ENCODE measurements around the gene ARHGEF1. TPM values are rescaled to one million over a fixed set of nuclear protein-coding genes. Genes with fewer than 3 reads are reported as not detected.

The ARHGEF1 gene
- total RNA-seq, 1 experiment from 2014 or later = 18.9 TPM

DNA sequence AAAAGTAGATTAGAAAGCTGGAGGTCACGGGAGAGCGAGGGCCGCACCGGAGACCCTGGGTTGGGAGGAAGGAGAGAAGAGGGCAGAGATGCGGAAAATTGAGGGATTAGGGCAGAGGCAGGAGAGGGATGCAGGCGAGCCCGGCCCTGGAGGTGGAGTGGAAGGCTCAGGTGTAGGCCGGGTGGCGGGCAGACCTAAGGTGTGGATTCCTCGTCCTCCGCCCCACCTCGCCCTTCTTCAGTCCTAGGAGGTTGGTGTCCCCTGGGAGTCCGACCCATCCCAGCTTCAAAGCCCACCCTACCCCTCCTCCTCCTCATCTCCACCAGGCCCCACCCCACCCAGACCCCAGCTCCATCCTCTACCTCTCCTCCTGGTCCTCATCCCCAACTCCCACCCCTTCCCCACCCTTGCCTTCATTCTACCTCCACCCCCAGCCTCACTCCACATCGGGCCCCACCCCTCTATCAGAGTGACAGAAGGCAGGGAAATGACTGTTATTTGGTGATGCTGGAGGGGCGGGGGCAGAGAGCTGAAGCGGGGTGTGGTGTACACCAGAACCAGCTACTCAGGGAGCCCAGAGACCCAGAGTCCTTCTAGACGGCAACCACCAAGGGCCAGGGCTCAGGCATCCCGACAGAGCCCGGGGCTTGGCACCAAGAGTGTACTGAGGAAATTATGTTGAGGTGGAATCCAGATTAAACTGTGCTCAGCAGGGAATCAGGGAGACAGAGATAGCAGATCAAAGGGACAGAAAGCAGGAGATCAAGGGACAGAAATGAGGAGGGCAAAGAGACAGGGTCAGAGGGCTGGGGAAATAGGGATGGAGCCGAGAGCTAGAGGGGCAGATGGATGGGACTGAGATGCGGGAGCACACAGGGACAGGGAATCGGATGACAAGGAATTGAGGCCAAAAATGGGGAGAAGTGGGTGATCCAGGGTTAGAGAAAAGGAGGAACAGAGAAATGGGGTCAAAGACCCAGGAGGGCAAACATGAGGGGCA is 38.9 kb downstream of the ARHGEF1 start:
- DNase-seq (ENCODE audit: low read depth, low spot score) = no peak
- in situ Hi-C loops (cut with HindIII; ENCODE audit: low pct_unique_long_range_greater_than_20kb, low sequenced_read_pairs) = no loop called here

DNA sequence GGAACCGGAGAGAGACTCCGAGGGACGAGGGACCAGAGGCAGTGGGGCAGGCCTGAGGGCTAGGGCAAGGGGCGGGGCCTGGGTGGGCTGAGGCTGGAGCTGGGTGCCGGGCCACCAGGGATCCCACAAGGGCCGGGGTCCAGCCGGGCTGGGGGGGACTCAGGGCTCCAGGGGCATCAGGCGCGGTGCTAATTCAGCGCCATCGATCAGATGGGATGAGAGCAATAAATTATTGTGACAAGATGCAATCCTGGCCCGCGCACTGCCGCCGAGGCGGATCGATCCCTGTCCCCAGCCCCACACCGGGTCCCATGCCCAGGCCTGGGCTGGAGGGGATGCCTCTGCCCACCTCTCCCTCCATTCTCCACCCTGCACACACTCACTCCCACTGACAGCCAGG is 39.6 kb downstream of the ARHGEF1 start:
- no peak for DNase-seq (ENCODE audit: low read depth, low spot score)
- in situ Hi-C loops (cut with HindIII; ENCODE audit: low pct_unique_long_range_greater_than_20kb, low sequenced_read_pairs) = no loop called here

DNA sequence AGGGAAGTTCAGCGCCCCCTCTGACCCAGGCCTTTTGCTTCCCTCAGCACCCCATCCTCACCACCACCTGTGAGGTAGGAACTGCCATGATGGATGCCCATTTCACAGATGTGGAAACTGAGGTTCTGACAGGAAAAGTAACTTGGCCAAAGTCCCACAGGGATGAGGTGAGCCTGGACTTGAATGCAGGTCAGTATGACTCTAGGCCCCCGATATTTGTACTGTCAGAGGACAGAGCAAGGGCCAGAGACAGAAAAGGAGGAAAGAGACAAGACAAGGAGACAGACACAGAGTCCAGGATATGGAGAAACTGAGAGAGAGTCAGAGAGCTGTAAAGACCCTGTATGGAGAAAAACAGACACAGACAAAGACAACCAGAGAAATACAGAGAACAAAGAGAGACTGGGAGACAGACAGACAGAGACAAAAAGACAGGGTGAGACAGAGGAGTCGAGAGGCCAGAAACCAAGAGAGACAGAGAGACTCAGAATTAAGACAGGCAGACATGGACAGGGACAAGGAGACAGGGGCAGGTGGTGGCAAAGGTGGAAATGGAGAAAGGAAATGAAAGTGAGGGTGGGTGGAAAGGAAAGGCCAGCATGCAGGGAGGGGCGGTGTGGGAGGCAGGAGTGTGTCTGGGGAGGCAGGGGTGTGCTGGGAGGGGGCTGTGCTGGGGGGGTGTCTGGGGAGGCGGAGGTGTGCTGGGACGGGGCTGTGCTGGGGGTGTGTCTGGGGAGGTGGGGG is 40.2 kb downstream of the ARHGEF1 start:
- no peak for DNase-seq (ENCODE audit: low read depth, low spot score)
- in situ Hi-C loops (cut with HindIII; ENCODE audit: low pct_unique_long_range_greater_than_20kb, low sequenced_read_pairs) = no loop called here

DNA sequence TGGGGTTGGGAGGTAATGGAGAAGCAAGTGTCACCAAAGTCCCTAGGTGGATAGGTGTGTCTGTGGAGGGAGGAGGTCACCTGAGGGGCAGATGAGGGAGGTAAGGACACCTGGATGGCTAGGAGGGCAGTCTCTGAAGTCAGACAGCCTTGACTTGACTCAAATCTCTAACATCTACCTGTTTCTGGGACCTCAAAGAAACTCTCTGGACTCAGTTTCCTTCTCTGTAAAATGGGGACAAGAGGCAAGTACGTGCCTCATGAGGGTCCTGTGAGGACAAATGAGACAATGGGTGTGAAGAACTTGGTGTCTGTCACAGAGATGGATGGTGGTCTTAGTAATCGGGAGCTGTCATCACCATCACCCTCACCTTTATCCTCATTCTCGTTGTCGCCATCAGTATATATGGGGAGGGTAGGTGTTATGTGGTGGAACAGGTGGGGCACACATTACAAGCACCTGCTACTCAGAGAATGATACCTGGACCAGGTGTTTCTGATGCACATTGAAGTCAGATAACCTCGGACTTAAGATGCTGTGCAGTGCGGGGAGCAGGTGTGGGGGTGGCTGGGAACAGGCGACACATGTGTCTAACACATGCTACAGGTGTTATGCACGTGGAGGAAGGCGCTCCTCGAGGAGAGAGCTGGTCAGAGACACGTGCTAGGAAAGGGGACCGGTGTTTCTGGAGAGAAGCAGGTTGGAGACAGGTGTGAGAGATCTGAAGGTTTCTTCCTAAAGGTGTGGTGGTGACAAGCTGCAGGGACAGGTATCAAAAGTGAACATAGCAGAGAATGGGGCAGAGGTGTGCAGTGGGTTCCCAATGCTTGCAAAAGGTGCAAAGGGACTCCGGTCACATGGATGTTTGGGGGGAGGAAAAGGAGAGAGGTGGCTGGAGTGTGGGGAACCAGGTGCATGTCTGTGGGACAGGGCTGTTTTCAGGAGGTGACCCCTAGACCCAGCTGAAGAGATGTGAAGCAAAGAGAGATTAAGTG is 41.5 kb downstream of the ARHGEF1 start:
- in situ Hi-C loops (cut with HindIII; ENCODE audit: low pct_unique_long_range_greater_than_20kb, low sequenced_read_pairs) = no loop called here
- no peak for DNase-seq (ENCODE audit: low read depth, low spot score)

DNA sequence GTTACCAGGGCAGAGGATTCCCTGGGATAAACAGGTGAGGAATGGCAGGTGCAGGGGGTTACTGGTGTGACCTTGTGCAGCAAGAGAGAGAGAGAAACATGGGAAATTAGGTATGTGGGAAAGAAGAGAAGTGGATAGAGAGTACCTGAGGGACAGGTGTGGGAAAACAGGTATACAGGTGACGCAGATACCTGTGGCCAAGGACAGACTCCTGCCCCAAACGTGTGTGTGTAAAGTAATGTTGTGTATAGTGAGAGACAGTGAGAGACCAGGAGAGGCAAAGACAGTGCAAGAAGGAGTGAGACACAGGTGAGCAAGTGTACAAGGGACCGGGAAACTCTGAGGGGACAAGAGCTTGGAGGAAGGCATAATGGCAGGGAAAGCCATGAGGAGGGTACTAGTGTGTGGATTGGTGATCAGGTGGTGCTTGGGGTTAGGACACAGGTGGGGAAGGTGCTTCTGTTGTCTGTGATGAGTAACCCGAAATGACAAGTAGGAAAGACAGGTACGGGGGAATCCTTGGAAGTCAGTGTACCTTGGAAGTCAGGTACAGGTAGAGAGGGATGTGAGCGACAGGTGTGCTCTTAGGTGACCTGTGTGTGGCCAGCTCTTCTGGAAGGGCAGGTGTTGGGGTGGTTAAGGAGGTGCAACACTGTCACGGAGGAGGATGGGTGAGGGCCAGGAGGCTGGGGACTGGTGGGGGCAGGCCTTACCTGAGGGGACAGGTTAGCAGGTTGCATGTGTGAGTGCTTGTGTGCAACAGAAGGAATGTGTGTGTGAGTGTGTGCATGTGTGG is 42.4 kb downstream of the ARHGEF1 start:
- DNase-seq (ENCODE audit: low read depth, low spot score) = no peak
- in situ Hi-C loops (cut with HindIII; ENCODE audit: low pct_unique_long_range_greater_than_20kb, low sequenced_read_pairs) = no loop called here

DNA sequence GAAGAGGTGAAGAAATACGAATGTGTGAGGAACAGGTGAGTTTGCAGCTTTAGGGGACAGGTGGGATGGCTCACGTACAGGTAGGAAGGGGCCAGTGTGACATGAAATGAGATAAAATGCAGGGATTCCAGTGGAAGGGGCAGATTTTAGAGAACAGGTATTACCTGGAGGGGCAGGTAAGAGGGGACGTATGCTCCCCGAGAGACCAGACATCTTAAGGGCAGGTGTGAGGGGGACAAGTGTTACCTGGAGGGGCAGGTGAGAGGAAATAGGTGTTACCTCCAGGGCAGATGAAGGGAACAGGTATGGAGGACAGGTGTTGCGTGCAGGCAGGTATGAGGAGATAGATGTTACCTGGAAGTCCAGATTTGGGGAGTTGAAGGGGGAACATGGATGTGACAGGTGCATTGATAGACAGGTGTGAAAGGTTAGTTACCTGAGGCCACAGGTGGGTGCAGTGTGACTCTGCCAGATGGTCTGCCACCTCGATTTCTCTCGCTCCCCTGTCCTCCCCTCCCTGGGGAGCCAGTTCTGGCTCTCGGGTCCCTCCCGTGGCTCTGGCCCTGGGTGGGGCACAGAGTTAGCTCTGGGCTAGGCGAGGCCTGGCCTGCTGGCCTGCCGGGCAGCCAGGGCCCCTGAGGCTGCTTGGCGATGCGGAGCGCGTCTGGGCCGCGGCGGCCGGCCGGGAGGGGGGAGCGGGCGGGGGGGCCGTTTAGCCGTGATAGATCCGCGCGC is 43.2 kb downstream of the ARHGEF1 start:
- no peak for DNase-seq (ENCODE audit: low read depth, low spot score)
- in situ Hi-C loops (cut with HindIII; ENCODE audit: low pct_unique_long_range_greater_than_20kb, low sequenced_read_pairs) = no loop called here

DNA sequence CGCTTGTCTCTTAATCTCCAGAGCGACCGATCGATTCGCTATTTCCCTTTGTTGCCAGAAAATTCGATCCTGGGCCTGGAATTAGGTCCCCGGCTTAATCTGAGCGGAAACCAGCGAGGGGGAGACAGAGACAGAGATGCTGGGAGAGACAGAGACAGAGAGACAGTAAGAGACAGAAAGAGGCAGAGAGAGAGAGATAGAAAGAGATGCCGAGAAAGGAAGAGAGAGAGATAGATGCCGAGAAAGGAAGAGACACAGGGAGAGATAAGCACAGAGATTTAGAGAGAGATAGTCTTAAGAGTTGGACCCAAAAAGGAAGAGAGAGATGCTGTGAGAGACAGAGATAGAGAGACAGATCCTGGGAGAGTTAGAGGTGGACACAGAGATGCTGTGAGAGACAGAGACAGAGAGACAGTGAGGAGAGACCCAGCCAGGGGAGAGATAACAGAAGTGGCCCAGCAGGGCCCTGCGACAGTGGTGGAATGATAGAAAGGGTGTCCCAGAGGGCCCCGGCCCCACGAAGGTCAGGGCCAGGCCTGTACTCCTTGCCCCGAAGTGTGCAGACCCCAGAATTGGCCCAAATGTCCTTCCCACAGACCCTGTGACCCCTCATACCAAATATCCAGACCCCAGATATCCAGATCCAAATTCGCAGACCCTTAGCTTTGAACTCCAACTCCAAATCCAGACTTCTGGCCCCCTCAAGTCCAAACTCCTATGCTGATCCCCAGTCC is 43.9 kb downstream of the ARHGEF1 start:
- DNase-seq (ENCODE audit: low read depth, low spot score) = no peak
- in situ Hi-C loops (cut with HindIII; ENCODE audit: low pct_unique_long_range_greater_than_20kb, low sequenced_read_pairs) = no loop called here

DNA sequence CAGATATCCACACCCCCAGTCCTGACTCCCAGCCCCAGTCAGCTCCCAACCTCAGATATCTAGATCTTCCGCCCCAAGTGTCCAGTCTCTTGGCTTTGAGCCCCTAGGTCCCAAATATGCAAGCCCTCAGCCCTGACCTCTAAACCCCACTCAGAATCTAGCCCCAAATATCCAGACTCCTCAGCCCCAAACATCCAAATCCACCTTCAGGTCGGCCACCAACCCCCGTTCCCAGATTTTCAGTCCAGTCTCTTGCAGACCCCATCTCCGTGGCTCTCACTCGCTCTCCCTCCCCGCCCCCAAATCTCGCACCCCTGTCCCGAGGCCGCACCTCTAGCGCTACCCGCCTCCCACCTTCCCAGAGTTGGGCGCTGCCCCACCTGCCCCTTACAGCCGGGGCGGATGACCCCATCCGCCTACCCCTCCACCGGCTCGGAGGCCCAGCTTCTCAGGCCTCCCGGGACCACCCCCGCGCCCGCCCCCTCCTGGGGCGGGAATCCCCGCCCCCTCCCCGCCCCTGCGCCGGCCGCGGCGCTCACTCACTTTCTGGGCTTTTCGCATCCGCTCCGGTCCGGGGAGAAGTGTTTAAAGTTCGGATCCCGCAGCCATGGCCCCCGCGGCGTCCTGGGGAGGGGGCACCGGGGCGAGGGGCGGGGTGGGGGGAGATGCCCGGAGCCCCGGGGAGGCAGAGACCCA is 44.7 kb downstream of the ARHGEF1 start:
- in situ Hi-C loops (cut with HindIII; ENCODE audit: low pct_unique_long_range_greater_than_20kb, low sequenced_read_pairs) = no loop called here
- no peak for DNase-seq (ENCODE audit: low read depth, low spot score)

DNA sequence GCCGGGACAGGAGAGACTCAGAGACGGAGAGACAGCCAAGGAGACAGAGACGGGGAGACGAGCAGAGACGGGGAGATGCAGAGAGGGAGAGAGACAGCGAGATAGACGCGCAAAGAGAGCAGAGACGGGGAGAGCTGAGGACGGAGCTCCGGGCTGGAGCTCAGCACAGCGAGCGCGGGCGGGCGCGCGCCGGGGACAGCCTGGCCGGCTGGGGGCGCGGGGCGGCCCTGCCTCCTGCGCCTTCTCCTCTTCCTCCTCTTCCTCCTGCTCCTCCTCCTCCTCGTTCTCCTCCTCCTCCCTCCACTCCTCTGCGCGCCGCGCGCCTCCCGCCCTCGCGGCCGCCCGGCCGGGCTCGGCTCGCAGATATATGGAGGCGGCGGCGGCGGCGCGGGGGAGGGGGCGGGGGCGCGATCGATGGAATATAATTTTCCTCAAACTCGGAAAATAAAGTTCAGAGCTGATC is 45.3 kb downstream of the ARHGEF1 start, which contains the start of gene ERFL:
TSS of gene ERFL (minus strand) at position 229 of the 463 bp plus-strand sequence. CDS start 15,530 bp downstream, outside the sequence.
- in situ Hi-C loops (cut with HindIII; ENCODE audit: low pct_unique_long_range_greater_than_20kb, low sequenced_read_pairs) = no loop called here
- DNase-seq (ENCODE audit: low read depth, low spot score) = no peak

DNA sequence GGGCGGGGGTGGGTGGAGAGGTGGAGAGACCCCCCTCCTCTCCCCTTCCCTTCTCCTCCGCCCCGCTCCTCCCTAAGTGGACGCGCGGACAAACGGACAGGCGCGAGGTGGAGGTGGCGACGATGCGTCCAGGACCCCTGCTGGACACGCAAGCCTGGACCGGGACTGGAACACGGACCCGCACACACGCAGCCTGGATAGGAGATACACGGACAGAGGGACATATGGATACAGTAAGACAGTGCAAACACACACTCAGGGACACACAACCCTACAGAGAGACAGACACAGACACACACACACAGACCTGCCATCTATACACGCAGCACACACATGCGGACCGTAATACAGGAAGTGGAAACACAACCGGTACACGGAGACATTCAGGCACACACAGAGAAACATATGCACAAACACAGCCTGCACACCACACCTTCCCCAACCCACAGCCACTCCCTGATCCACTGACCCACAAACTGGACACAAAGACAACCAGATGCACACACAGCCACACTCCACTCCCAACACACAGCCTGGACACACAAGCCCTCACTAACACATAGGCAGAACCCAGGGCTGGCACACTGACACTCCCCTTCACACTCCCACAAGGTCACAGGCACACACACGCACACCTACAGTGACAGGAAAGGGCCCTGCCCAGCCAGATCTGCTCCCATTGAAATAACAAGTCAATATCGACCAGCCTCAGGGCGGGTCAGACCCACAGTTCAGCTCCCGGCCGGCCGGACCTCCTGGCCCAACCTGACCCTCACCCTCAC is 46.0 kb downstream of the ARHGEF1 start:
- DNase-seq (ENCODE audit: low read depth, low spot score) = no peak
- in situ Hi-C loops (cut with HindIII; ENCODE audit: low pct_unique_long_range_greater_than_20kb, low sequenced_read_pairs) = no loop called here

DNA sequence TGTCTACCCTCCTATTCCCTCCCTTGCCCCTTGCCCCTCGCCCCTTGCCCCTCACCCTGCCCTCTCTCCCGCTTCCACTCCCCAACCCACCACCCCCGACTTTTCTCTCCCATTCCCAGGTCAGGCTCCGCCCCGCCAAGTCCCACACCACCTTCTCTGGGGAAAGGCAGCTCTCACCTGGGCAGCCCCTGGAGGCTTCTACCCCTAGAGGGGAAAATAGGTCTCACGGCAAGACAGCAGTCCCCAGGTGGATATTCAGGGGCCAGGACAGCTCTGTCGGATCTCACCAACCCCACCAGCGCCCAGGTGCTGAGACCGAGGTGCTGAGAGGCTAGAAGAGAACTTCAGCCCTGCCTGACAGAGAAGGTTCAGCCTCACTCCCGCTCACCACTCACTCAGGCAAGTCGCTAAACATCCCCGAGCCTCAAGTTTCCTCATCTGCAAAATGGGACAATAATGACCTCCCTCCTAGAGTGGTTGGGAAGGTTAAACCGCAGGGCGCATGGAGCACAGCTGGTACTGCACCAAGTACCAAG is 46.6 kb downstream of the ARHGEF1 start:
- DNase-seq (ENCODE audit: low read depth, low spot score) = no peak
- in situ Hi-C loops (cut with HindIII; ENCODE audit: low pct_unique_long_range_greater_than_20kb, low sequenced_read_pairs) = no loop called here

DNA sequence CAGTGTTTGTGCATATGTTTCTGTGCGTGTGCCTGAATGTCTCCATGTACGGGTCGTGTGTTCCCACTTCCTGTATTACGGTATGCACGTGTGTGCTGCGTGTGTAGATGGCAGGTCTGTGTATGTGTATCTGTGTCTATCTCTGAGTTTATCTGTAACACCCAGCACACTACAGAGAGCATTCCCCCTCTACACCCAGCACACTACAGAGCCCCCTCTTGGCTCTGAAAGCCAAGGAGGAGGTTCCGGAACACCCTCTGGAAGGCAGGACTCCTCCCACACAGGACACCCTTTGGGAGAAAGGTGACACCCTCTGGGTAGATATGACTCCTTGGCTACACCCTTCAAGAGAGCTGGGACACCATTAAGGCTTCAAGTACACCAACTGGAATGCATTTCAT is 47.3 kb downstream of the ARHGEF1 start:
- in situ Hi-C loops (cut with HindIII; ENCODE audit: low pct_unique_long_range_greater_than_20kb, low sequenced_read_pairs) = no loop called here

DNA sequence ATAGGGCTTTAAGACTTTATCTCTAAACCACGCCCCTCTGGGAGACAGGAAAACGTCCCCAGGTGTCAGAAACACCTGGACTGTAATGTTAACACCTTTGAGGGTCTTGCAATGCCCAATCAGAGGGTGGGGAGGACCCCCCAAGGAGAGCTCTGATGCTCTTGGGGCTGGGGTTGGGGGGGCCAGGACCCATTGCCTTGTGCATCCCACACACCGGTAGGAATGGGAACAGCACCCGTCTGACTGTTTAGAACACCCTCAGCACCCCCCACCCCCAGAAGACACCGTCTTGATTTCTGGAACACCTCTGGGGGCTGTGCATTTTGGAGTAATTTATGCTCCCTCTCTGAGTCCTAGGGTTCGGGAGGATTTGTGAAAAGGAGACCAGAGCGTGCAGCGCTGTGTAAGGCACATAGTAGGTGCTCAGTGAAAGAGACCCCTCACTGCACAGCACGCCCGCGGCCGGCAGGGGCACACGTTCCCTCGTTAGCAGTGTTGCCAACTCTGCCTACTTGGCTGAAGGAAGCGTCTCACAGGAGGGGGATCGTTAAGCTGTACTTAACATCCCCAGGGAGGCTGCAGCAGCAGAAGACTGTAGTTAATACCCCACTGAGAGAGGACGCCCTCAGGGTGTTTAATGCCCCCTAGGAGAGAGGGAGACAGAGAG is 48.1 kb downstream of the ARHGEF1 start:
- in situ Hi-C loops (cut with HindIII; ENCODE audit: low pct_unique_long_range_greater_than_20kb, low sequenced_read_pairs) = no loop called here
- peak; percentile 12 for DNase-seq (ENCODE audit: low read depth, low spot score)

More for the DNA sequence above, 47.3 kb downstream of the ARHGEF1 start:
- DNase-seq (ENCODE audit: low read depth, low spot score) = no peak
